Measurements from ENCODE around the gene HECW1.

HECW1 gene

GRCh38 chr7:43117861-43118260, 5.4 kb downstream of the HECW1 start:
- H3K27me3 ChIP-seq, result peaks cover 83% of the 10 kb centered on the region
- no peaks in the 10 kb centered on the region for H3K9me3 ChIP-seq
- H3K27ac ChIP-seq, result no peak overlapping the region
- no peak overlapping the region for H3K4me3 ChIP-seq (ENCODE audit: low read depth in 1 of 2, low read length in 1 of 2)
- no peaks in the 10 kb centered on the region for H3K4me1 ChIP-seq (ENCODE audit: control insufficient read depth in 1 of 2, insufficient read depth in 1 of 2, low read depth in 1 of 2, low read length in 1 of 2)
- TF ChIP-seq CTCF (IDR thresholded peaks at IDR 0.05), result no peak
- no peaks in the 10 kb centered on the region for H3K36me3 ChIP-seq

- Histone ChIP-seq H3K27ac (no peak overlapping the region), H3K9me3 (no peaks in the 10 kb centered on the region), H3K36me3 (no peaks in the 10 kb centered on the region), H3K27me3 (peaks cover 83% of the 10 kb centered on the region), H3K4me1 (ENCODE audit: control insufficient read depth in 1 of 2, insufficient read depth in 1 of 2, low read depth in 1 of 2, low read length in 1 of 2) (no peaks in the 10 kb centered on the region), H3K4me3 (ENCODE audit: low read depth in 1 of 2, low read length in 1 of 2) (no peak overlapping the region)
- no peak for TF ChIP-seq CTCF (IDR thresholded peaks at IDR 0.05)
Observed at GRCh38 chr7:43118313-43118712, 5.9 kb downstream of the HECW1 start.

GRCh38 chr7:43119371-43120075, 7.1 kb downstream of the HECW1 start:
- H3K4me1 ChIP-seq (ENCODE audit: control insufficient read depth in 1 of 2, insufficient read depth in 1 of 2, low read depth in 1 of 2, low read length in 1 of 2), result no peaks in the 10 kb centered on the region
- H3K9me3 ChIP-seq, result no peaks in the 10 kb centered on the region
- no peaks in the 10 kb centered on the region for H3K36me3 ChIP-seq
- no peak overlapping the region for H3K4me3 ChIP-seq (ENCODE audit: low read depth in 1 of 2, low read length in 1 of 2)
- no peak overlapping the region for H3K27ac ChIP-seq
- no peak for TF ChIP-seq CTCF (IDR thresholded peaks at IDR 0.05)
- peaks cover 74% of the 10 kb centered on the region for H3K27me3 ChIP-seq

- no peak overlapping the region for H3K4me3 ChIP-seq (ENCODE audit: low read depth in 1 of 2, low read length in 1 of 2)
- H3K9me3 ChIP-seq, result no peaks in the 10 kb centered on the region
- no peak for TF ChIP-seq CTCF (IDR thresholded peaks at IDR 0.05)
- no peak overlapping the region for H3K27ac ChIP-seq
- no peaks in the 10 kb centered on the region for H3K4me1 ChIP-seq (ENCODE audit: control insufficient read depth in 1 of 2, insufficient read depth in 1 of 2, low read depth in 1 of 2, low read length in 1 of 2)
- H3K36me3 ChIP-seq, result no peaks in the 10 kb centered on the region
- H3K27me3 ChIP-seq, result peaks cover 50% of the 10 kb centered on the region
Observed at GRCh38 chr7:43121973-43122372, 9.5 kb downstream of the HECW1 start.

- no peaks in the 10 kb centered on the region for H3K36me3 ChIP-seq
- TF ChIP-seq CTCF (IDR thresholded peaks at IDR 0.05), result no peak
- no peaks in the 10 kb centered on the region for H3K4me1 ChIP-seq (ENCODE audit: control insufficient read depth in 1 of 2, insufficient read depth in 1 of 2, low read depth in 1 of 2, low read length in 1 of 2)
- H3K4me3 ChIP-seq (ENCODE audit: low read depth in 1 of 2, low read length in 1 of 2), result no peak overlapping the region
- peaks cover 36% of the 10 kb centered on the region for H3K27me3 ChIP-seq
- H3K9me3 ChIP-seq, result no peaks in the 10 kb centered on the region
- no peak overlapping the region for H3K27ac ChIP-seq
Observed at GRCh38 chr7:43123457-43123856, 11.0 kb downstream of the HECW1 start.
